Right lobe of liver (tissue), 4 donors: ENCODE measurements around the gene SLC2A4RG.

ENCODE experiments used
- CTCF ChIP-seq, 4 donors: fragments of 200-600 bp in 3 of 4; fragments of 450-650 bp in 1 of 4; IDR thresholded peaks; one replicate each; pipeline versions ENCODE4 v1.5.1 to v1.8.0; 2016 to 2022; ENCODE audit warnings: antibody characterized with exemption in 4 of 4, mild to moderate bottlenecking in 2 of 4
- POLR2A ChIP-seq: fragments of 450-650 bp; IDR thresholded peaks from one replicate; pipeline ENCODE4 v1.6.1; 2017; ENCODE audit warnings: antibody characterized with exemption, mild to moderate bottlenecking
- donor health status: DM: no; HTN: no; CAD: no.
- donor health status: DM: no; HTN: no; CAD: no.
- donor health status: DM: no; HTN: yes; CAD: no.

GRCh38 chr20:63691711-63692435 is 47.7 kb upstream of the SLC2A4RG start:
- no peak for TF ChIP-seq CTCF (IDR thresholded peaks at IDR 0.05)
- no peak for TF ChIP-seq POLR2A
